GM21367 (cell line): ENCODE measurements around the gene OCA2.
"Not testable (repeated sequence)": the region's sequence is repeated elsewhere in the genome, so short reads cannot be mapped to it uniquely, and the experiment has no call there.

Experiments used
- ATAC-seq: cut with Tn5 transposase; IDR thresholded peaks from one replicate; pipeline ENCODE4 v1.9.1; 2021; ENCODE audit not compliant: unreplicated experiment

OCA2 gene

GRCh38 chr15:28121577-28121976 lies 22.5 kb upstream of the OCA2 start:
- not testable (repeated sequence) for ATAC-seq

- no peak for ATAC-seq
These were observed 21.2 kb upstream of the OCA2 start for GRCh38 chr15:28120359-28120640.

GRCh38 chr15:28118531-28118930 lies 19.4 kb upstream of the OCA2 start:
- no peak for ATAC-seq

DNA sequence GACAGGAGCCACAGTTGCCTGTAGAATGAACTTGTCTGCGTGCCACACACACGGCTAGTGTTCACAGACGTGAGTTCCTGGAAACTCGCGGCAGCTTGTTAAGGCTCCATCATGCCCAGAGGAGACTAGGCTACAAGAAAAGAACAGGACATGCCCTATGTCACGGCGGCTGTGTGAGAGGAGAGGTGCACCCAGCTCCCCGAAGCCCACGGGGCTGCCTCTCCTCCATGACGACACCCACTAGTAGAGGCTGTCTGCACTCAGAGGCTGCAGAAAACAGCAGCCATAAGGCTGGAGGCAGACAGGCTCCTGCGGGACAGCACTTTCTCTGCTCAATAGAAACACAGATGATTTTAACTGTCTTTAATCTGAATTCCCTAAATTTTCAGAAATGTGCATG lies 19.0 kb upstream of the OCA2 start:
- no peak for ATAC-seq

- no peak for ATAC-seq
These were observed 18.4 kb upstream of the OCA2 start for GRCh38 chr15:28117432-28117990.

DNA sequence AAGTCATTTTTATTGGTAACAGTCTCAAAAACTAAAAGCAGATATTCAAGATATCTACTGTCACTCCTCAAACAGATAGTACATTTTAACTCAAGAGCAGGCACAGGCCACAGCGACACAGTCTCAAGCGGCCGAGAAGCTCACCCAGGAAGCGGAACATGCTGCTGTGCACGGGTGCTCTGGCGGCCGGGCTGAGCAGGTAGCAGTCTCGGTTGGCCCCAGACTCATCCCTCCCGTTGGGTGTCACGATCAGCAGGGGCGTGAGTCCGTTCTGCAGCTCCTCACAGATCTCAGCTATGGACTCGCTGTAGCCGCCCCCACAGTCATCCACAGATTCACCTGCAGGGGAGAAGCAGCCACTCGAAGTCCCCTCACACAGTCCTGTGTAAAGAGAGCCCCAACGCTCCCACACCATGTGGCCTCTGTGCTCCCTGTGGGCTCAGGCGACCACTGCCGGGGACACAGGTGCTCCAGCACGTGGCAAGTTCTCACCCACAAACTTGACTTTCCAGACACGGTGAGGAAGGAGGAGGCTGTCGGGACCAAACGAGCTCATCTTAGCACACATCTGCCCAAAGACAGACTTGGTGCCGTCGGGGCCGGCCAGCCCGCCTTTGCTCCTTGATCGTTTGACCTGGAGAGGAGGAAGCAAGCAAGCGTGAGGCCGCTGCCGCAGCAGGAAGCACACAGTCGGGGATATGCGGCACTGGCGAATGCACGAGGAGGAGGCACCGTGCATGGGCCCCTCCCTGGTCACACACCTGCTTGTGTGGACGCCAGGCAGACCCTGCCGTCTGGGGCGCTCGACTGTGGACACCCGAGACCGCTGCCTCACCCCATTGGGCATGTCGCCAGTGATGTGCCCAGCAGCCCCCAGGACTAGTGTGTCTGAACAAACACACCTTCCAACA lies 17.7 kb upstream of the OCA2 start:
- no peak for ATAC-seq

- no peak for ATAC-seq
These were observed 16.8 kb upstream of the OCA2 start for GRCh38 chr15:28115871-28116270.

GRCh38 chr15:28114721-28115622 lies 15.9 kb upstream of the OCA2 start:
- ATAC-seq, result no peak

DNA sequence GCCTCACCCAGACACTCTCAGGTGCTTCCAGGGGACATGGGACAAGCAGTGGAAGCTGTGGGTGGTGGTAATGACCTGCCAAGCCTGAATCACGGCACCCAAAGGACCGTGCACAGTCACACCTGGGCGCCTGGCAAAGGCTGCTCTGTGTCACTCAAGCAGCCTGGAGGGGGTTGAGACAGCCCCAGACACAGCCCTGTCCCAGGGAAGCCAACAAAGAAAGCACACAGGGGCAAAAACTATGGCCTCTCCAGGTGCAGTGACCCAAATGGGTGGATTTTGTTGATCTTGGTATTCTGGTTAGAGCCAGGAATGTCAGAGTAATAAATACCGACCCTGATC lies 15.0 kb upstream of the OCA2 start:
- no peak for ATAC-seq

GRCh38 chr15:28113394-28114113 lies 14.4 kb upstream of the OCA2 start:
- ATAC-seq, result no peak

- ATAC-seq, result no peak
These were observed 13.8 kb upstream of the OCA2 start for GRCh38 chr15:28112962-28113361.

- no peak for ATAC-seq
These were observed 13.1 kb upstream of the OCA2 start for GRCh38 chr15:28112101-28112760.

GRCh38 chr15:28111543-28111942 lies 12.4 kb upstream of the OCA2 start:
- no peak for ATAC-seq

- ATAC-seq, result no peak
These were observed 11.4 kb upstream of the OCA2 start for GRCh38 chr15:28110481-28110881.

GRCh38 chr15:28109626-28110455 lies 10.7 kb upstream of the OCA2 start:
- ATAC-seq, result no peak

DNA sequence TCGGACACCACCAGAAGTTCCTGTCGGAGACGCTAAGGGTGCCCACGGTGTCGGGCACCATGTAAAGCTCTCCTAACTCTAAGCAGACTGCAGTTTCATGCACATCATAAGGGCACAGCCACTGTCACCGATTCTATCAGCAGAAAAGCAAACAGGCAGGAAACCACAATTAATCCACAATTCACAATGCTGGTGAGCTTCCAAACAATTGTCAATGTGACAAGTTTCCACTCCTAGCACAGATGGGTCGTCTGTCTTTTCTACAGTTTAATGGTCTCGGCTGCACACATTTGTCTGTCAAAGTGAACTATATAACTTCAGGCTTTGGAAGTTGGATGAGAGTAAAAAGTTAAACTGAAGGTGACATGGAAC lies 8.8 kb upstream of the OCA2 start:
- no peak for ATAC-seq

- no peak for ATAC-seq
These were observed 8.2 kb upstream of the OCA2 start for GRCh38 chr15:28107111-28107903.

- ATAC-seq, result no peak
These were observed 7.4 kb upstream of the OCA2 start for GRCh38 chr15:28106294-28107110.
